ENCODE measurements around the gene UBE2J2. TPM values are rescaled to one million over a fixed set of nuclear protein-coding genes. Genes with fewer than 3 reads are reported as not detected.

UBE2J2 gene
- total and polyA plus RNA-seq, 2 of the 13 experiments (the other 11 are each of a cell fraction or from before 2014, with no cell fraction given) = 25.4 to 29.4 TPM

DNA sequence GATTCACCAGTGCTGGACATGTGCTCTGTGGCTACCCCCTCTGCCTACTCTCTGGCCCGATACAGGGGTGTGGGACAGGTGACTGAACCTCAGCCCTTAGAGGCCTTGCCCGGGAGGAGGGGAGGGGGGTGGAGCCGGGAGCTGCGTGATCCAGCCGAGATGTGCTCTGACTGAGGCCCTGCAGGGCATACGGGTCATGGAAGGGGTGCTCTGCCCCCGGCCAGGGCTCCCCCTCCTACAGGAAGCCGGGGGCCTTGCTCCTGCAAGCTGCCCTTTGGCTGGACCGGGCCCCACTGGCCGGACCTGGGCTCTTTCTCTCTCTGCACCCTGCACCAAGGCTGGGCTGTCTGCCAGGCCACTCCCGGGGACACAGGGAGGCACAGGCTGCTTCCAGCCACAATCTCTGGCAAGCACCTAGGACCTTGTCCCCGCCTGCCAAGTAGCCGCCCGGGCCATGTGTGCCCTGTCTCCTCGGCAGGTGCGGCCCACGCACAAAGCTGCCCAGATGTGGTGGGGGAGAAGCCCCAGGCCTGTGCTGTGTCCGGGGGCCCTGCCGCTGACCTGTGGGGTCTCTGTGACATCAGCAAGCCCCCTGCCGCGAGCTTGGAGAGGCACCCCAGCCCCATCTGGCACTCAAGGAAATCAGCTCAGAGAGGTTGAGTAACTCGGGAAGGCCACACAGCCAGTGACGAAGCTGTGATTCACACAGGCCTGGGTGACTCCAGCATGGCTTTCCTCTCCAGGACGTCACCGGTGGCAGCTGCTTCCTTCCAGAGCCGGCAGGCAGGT lies 8.1 kb upstream of the UBE2J2 start (continued):
- TF ChIP-seq ZSCAN21 (CRISPR knock-in tag; IDR thresholded peaks at IDR 0.05; ENCODE audit: borderline replicate concordance) (no peak), ZBTB1 (CRISPR knock-in tag; IDR thresholded peaks at IDR 0.05; ENCODE audit: borderline replicate concordance) (no peak), ZNF274 (CRISPR knock-in tag; IDR thresholded peaks at IDR 0.05) (no peak; the same call in 1 of the 2 replicates), ZNF317 (CRISPR knock-in tag; IDR thresholded peaks at IDR 0.05) (no peak; the same call in 1 of the 2 replicates), SP1 (IDR thresholded peaks at IDR 0.05) (no peak), SP1 (CRISPR knock-in tag; IDR thresholded peaks at IDR 0.05) (no peak; the same call in 1 of the 2 replicates), PHB2 (IDR thresholded peaks at IDR 0.05; ENCODE audit: partially characterized antibody) (no peak), ZNF878 (CRISPR knock-in tag; IDR thresholded peaks at IDR 0.05) (no peak), FLYWCH1 (CRISPR knock-in tag; IDR thresholded peaks at IDR 0.05) (no peak), ZNF790 (CRISPR knock-in tag; IDR thresholded peaks at IDR 0.05; ENCODE audit: borderline replicate concordance) (no peak), ZNF562 (CRISPR knock-in tag; IDR thresholded peaks at IDR 0.05; ENCODE audit: borderline replicate concordance) (no peak), ZNF558 (CRISPR knock-in tag; IDR thresholded peaks at IDR 0.05; ENCODE audit: borderline replicate concordance) (no peak; the same call in 1 of the 2 replicates), MAZ (IDR thresholded peaks at IDR 0.05; ENCODE audit: borderline replicate concordance, low read depth, low read length) (peak; percentile 57), MAZ (CRISPR knock-in tag; IDR thresholded peaks at IDR 0.05; ENCODE audit: low read depth) (peak; percentile 92)
- TF ChIP-seq, protein P1, sequence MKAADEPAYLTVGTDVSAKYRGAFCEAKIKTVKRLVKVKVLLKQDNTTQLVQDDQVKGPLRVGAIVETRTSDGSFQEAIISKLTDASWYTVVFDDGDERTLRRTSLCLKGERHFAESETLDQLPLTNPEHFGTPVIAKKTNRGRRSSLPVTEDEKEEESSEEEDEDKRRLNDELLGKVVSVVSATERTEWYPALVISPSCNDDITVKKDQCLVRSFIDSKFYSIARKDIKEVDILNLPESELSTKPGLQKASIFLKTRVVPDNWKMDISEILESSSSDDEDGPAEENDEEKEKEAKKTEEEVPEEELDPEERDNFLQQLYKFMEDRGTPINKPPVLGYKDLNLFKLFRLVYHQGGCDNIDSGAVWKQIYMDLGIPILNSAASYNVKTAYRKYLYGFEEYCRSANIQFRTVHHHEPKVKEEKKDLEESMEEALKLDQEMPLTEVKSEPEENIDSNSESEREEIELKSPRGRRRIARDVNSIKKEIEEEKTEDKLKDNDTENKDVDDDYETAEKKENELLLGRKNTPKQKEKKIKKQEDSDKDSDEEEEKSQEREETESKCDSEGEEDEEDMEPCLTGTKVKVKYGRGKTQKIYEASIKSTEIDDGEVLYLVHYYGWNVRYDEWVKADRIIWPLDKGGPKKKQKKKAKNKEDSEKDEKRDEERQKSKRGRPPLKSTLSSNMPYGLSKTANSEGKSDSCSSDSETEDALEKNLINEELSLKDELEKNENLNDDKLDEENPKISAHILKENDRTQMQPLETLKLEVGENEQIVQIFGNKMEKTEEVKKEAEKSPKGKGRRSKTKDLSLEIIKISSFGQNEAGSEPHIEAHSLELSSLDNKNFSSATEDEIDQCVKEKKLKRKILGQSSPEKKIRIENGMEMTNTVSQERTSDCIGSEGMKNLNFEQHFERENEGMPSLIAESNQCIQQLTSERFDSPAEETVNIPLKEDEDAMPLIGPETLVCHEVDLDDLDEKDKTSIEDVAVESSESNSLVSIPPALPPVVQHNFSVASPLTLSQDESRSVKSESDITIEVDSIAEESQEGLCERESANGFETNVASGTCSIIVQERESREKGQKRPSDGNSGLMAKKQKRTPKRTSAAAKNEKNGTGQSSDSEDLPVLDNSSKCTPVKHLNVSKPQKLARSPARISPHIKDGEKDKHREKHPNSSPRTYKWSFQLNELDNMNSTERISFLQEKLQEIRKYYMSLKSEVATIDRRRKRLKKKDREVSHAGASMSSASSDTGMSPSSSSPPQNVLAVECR (CRISPR knock-in tag; IDR thresholded peaks at IDR 0.05; ENCODE audit: borderline replicate concordance) = peak; percentile 69; the same call in 1 of the 2 replicates
- TF ChIP-seq, protein P2, sequence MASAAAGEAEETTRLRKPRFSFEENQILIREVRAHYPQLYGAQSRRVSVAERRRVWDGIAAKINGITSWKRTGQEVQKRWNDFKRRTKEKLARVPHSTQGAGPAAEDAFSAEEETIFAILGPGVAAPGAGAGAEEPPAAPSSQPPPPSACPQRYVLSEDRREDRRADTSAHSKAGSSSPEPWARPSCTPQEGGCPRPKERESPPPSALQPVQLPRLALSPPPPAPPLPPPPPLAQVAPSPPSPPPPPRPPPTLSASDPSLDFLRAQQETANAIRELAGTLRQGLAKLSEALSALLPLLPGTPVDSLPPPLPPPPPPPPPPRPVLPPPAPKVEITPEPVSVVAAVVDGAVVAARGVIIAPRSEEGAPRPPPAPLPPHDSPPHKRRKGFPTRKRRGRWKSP (CRISPR knock-in tag; IDR thresholded peaks at IDR 0.05) = 0 out of 2 replicates have a peak, but pooled peaks have one; percentile 45
- TF ChIP-seq, protein P3, sequence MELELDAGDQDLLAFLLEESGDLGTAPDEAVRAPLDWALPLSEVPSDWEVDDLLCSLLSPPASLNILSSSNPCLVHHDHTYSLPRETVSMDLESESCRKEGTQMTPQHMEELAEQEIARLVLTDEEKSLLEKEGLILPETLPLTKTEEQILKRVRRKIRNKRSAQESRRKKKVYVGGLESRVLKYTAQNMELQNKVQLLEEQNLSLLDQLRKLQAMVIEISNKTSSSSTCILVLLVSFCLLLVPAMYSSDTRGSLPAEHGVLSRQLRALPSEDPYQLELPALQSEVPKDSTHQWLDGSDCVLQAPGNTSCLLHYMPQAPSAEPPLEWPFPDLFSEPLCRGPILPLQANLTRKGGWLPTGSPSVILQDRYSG (CRISPR knock-in tag; IDR thresholded peaks at IDR 0.05) = no peak

All from HepG2 (cell line).